ENCODE results near the gene OR2AT4. TPM values are rescaled to one million over a fixed set of nuclear protein-coding genes. Genes with fewer than 3 reads are reported as not detected.

The OR2AT4 gene
- total and polyA plus RNA-seq, 2 experiments from 2014 or later, result 0.07 TPM; not detected in 1

DNA sequence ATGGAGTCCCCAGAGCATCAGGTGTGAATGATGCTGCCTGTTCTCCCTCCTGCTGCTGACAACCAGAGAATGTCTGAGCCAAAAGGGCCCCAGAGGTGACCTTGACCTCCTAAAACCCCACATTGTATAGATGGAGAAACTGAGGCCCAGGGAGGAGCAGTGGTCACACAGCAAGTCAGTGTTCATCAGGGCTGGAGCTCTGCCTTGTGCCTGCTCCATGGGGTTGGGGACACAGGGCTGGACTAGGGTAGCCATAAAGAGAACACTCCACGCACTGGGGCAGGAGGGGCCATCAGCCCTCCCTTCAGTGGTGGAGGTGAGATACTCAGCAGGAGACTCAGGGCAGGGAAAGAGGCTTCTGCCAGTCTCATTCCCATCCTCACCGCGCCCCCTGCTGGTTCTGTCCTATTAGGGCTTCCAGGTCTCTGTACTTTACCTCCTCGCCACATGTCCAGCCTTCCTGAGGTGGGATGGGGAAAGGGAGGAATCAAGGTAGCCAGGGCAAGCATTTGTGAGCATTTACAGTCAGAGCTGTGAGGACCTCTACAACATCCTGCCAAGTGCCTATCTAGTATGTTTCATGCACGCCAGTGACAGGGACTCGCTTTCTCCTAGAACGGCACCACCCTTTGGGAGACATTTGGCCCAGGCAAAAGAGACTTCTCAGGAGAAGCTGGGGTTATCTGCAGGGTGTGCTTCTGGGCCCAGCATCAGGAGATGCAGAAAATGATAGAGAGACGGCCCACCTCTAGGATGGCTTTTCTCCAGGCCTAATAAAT lies 64.7 kb downstream of the OR2AT4 start:
- no peak overlapping the region for H2AFZ ChIP-seq
- WGBS (ENCODE audit: low lambda C conversion rate, missing lambda C conversion rate), result 57% methylated on average over 8 of the region's 8 CpGs
- no peaks in the 10 kb centered on the region for H4K20me1 ChIP-seq (ENCODE audit: insufficient read depth, poor library complexity, severe bottlenecking)
- H3K9me3 ChIP-seq (ENCODE audit: low read depth), result no peaks in the 10 kb centered on the region
- H3K4me1 ChIP-seq (ENCODE audit: insufficient read depth), result peaks cover 5% of the 10 kb centered on the region
- no peaks in the 10 kb centered on the region for H3K9me2 ChIP-seq (replicated peaks; ENCODE audit: insufficient read depth)
- H3K4me3 ChIP-seq, result no peak overlapping the region
- DNase-seq (ENCODE audit: low spot score), result peak; percentile 88
- TF ChIP-seq EZH2 (IDR thresholded peaks at IDR 0.05; ENCODE audit: borderline replicate concordance) (no peak), EZH2phosphoT487 (IDR thresholded peaks at IDR 0.05; ENCODE audit: low read depth, severe bottlenecking, unreplicated experiment) (no peak)
- TF ChIP-seq, protein P1, sequence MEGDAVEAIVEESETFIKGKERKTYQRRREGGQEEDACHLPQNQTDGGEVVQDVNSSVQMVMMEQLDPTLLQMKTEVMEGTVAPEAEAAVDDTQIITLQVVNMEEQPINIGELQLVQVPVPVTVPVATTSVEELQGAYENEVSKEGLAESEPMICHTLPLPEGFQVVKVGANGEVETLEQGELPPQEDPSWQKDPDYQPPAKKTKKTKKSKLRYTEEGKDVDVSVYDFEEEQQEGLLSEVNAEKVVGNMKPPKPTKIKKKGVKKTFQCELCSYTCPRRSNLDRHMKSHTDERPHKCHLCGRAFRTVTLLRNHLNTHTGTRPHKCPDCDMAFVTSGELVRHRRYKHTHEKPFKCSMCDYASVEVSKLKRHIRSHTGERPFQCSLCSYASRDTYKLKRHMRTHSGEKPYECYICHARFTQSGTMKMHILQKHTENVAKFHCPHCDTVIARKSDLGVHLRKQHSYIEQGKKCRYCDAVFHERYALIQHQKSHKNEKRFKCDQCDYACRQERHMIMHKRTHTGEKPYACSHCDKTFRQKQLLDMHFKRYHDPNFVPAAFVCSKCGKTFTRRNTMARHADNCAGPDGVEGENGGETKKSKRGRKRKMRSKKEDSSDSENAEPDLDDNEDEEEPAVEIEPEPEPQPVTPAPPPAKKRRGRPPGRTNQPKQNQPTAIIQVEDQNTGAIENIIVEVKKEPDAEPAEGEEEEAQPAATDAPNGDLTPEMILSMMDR (IDR thresholded peaks at IDR 0.05; ENCODE audit: poor library complexity), result peak; percentile 64
- no peaks in the 10 kb centered on the region for H3K79me2 ChIP-seq
- no peaks in the 10 kb centered on the region for H3K36me3 ChIP-seq (replicated peaks; ENCODE audit: insufficient read depth, low read depth)
- H3K27ac ChIP-seq, result peak overlapping the region; percentile 3
- no peaks in the 10 kb centered on the region for H3K27me3 ChIP-seq
- H3K4me2 ChIP-seq, result no peak overlapping the region

Other genes with a start within 250 kb of the OR2AT4 start
- 5.7 and 7.3 TPM in 2 replicates for gene XRRA1, start 147.8 kb downstream of the OR2AT4 start, total RNA-seq
- 4.9 and 13.0 TPM in 2 replicates for gene XRRA1, start 147.8 kb downstream of the OR2AT4 start, polyA plus RNA-seq
- gene SPCS2, start 147.6 kb downstream of the OR2AT4 start, total RNA-seq, result 51.0 and 73.7 TPM in 2 replicates
- 428 and 451 TPM in 2 replicates for gene SPCS2, start 147.6 kb downstream of the OR2AT4 start, polyA plus RNA-seq
- 11.7 and 12.4 TPM in 2 replicates for gene NEU3, start 107.9 kb downstream of the OR2AT4 start, total RNA-seq
- gene NEU3, start 107.9 kb downstream of the OR2AT4 start, polyA plus RNA-seq, result 4.3 and 5.1 TPM in 2 replicates
- 52.2 and 79.2 TPM in 2 replicates for gene SLCO2B1, start 54.2 kb upstream of the OR2AT4 start, total RNA-seq
- 43.4 and 51.6 TPM in 2 replicates for gene SLCO2B1, start 54.2 kb upstream of the OR2AT4 start, polyA plus RNA-seq
- 0.16 TPM in 1 of 2 replicates, not detected in the other for gene TPBGL, start 143.9 kb upstream of the OR2AT4 start, total RNA-seq
- gene TPBGL, start 143.9 kb upstream of the OR2AT4 start, polyA plus RNA-seq, result 0.12 and 0.64 TPM in 2 replicates